Astrocyte (in vitro differentiated cells and primary cell): ENCODE results near the gene TRMT6. TPM values are rescaled to one million over a fixed set of nuclear protein-coding genes. Genes with fewer than 3 reads are reported as not detected.
A peak's percentile ranks its signal among the peaks of the same experiment; 100 is the strongest.

Experiments used
- DNase-seq: peaks from one replicate; pipeline ENCODE4 v3.0.0-alpha.2; 2010; ENCODE audit warnings: low read depth
- FAIRE-seq: peaks from 2 replicates; lab custom pipeline; 2011; peaks lifted over from hg19 to GRCh38; lab: Jason Lieb, UNC
- H2AFZ ChIP-seq: 2 replicates; pipeline ENCODE4 v1.6.0; 2012; ENCODE audit warnings: low read depth, low read length, inconsistent platforms
- H3K27ac ChIP-seq: 2 replicates; pipeline ENCODE4 v1.5.1; 2011; ENCODE audit warnings: low read depth, low read length, inconsistent platforms
- H3K27me3 ChIP-seq: 2 replicates; pipeline ENCODE4 v1.6.0; 2011; ENCODE audit warnings: low read length, inconsistent platforms; ENCODE audit not compliant: insufficient read depth
- H3K36me3 ChIP-seq: 2 replicates; pipeline ENCODE4 v1.5.1; 2011; ENCODE audit warnings: low read length, inconsistent platforms; ENCODE audit not compliant: insufficient read depth
- H3K4me1 ChIP-seq: 2 replicates; pipeline ENCODE4 v1.5.1; 2011; ENCODE audit warnings: low read length, inconsistent platforms; ENCODE audit not compliant: insufficient read depth
- H3K4me2 ChIP-seq: 2 replicates; pipeline ENCODE4 v1.6.0; 2012; ENCODE audit warnings: low read length, inconsistent platforms
- H3K4me3 ChIP-seq: 2 replicates; pipeline ENCODE4 v1.5.1; 2011; ENCODE audit warnings: low read depth, mild to moderate bottlenecking, low read length, inconsistent platforms; ENCODE audit not compliant: insufficient read depth
- H3K79me2 ChIP-seq: 2 replicates; pipeline ENCODE4 v1.6.0; 2012; ENCODE audit warnings: mild to moderate bottlenecking, low read length, inconsistent platforms; ENCODE audit not compliant: insufficient read depth
- H3K9ac ChIP-seq: 2 replicates; pipeline ENCODE4 v1.6.0; 2012; ENCODE audit warnings: mild to moderate bottlenecking, low read length, inconsistent platforms
- H3K9me3 ChIP-seq: 2 replicates; pipeline ENCODE4 v1.5.1; 2012; ENCODE audit warnings: low read depth, mild to moderate bottlenecking, low read length, inconsistent platforms; ENCODE audit not compliant: insufficient read depth
- H4K20me1 ChIP-seq: 2 replicates; pipeline ENCODE4 v1.6.0; 2012; ENCODE audit warnings: low read length, inconsistent platforms; ENCODE audit not compliant: insufficient read depth
- H3K27ac Mint-ChIP-seq: one replicate; pipeline ENCODE4 v1.8.0; 2021; ENCODE audit warnings: mild to moderate bottlenecking, mixed read lengths; ENCODE audit not compliant: unreplicated experiment
- H3K27me3 Mint-ChIP-seq: one replicate; pipeline ENCODE4 v1.8.0; 2021; ENCODE audit warnings: low read depth, mixed read lengths; ENCODE audit not compliant: unreplicated experiment
- H3K36me3 Mint-ChIP-seq: one replicate; pipeline ENCODE4 v1.8.0; 2021; ENCODE audit warnings: low read depth, mixed read lengths; ENCODE audit not compliant: unreplicated experiment
- H3K4me1 Mint-ChIP-seq: one replicate; pipeline ENCODE4 v1.8.0; 2021; ENCODE audit warnings: low read depth, mixed read lengths; ENCODE audit not compliant: unreplicated experiment
- H3K4me3 Mint-ChIP-seq: one replicate; pipeline ENCODE4 v1.8.0; 2021; ENCODE audit warnings: mild to moderate bottlenecking, moderate library complexity, mixed read lengths; ENCODE audit not compliant: unreplicated experiment
- H3K9me3 Mint-ChIP-seq: one replicate; pipeline ENCODE4 v1.8.0; 2021; ENCODE audit warnings: mild to moderate bottlenecking, mixed read lengths; ENCODE audit not compliant: unreplicated experiment
- CTCF ChIP-seq: IDR thresholded peaks from 2 replicates; pipeline ENCODE4 v1.5.1; 2011; ENCODE audit warnings: low read depth, mild to moderate bottlenecking, inconsistent platforms, low read length, moderate library complexity; ENCODE audit not compliant: insufficient read depth
- EZH2 ChIP-seq: IDR thresholded peaks from 2 replicates; pipeline ENCODE4 v1.6.1; 2012; ENCODE audit warnings: mild to moderate bottlenecking, low read length, inconsistent platforms; ENCODE audit not compliant: insufficient read depth
- total RNA-seq: library from RNA; stranded (reverse); gene quantifications from 2 replicates; pipeline ENCODE4 v1.2.1, GENCODE V29; 2021

The TRMT6 gene
- total RNA-seq, 1 donor from 2014 or later, result 14.4 TPM

- Histone ChIP-seq H2AFZ (no peak overlapping the region), H3K4me1 (peaks cover 8% of the 10 kb centered on the region), H3K79me2 (no peaks in the 10 kb centered on the region), H3K4me2 (no peak overlapping the region), H3K9me3 (no peaks in the 10 kb centered on the region), H3K36me3 (no peaks in the 10 kb centered on the region), H3K4me3 (no peak overlapping the region), H3K9ac (no peak overlapping the region), H4K20me1 (no peaks in the 10 kb centered on the region), H3K27ac (no peak overlapping the region), H3K27me3 (peaks cover 11% of the 10 kb centered on the region)
- no peaks in the 10 kb centered on the region for H3K4me1 Mint-ChIP-seq
- no peak for DNase-seq
- no peaks in the 10 kb centered on the region for H3K9me3 Mint-ChIP-seq
- no peak for TF ChIP-seq CTCF
- no peak for TF ChIP-seq EZH2
- no peaks in the 10 kb centered on the region for H3K36me3 Mint-ChIP-seq
- no peak for FAIRE-seq
- no peak overlapping the region for H3K4me3 Mint-ChIP-seq
- no peak overlapping the region for H3K27ac Mint-ChIP-seq
- peaks cover 9% of the 10 kb centered on the region for H3K27me3 Mint-ChIP-seq
These were observed 40.1 kb downstream of the TRMT6 start for GRCh38 chr20:5910186-5910585.

GRCh38 chr20:5908981-5909380, 41.4 kb downstream of the TRMT6 start:
- Mint-ChIP-seq H3K27ac (no peak overlapping the region), H3K9me3 (no peaks in the 10 kb centered on the region), H3K27me3 (peaks cover 14% of the 10 kb centered on the region), H3K4me3 (no peak overlapping the region), H3K36me3 (no peaks in the 10 kb centered on the region), H3K4me1 (no peaks in the 10 kb centered on the region)
- Histone ChIP-seq H3K27ac (no peak overlapping the region), H3K9me3 (no peaks in the 10 kb centered on the region), H3K36me3 (no peaks in the 10 kb centered on the region), H3K9ac (no peak overlapping the region), H3K79me2 (no peaks in the 10 kb centered on the region), H2AFZ (no peak overlapping the region), H4K20me1 (no peaks in the 10 kb centered on the region), H3K4me2 (no peak overlapping the region), H3K27me3 (peaks cover 13% of the 10 kb centered on the region), H3K4me3 (no peak overlapping the region), H3K4me1 (peaks cover 8% of the 10 kb centered on the region)
- no peak for FAIRE-seq
- TF ChIP-seq CTCF, result no peak
- no peak for TF ChIP-seq EZH2
- DNase-seq, result peak; percentile 25

DNA sequence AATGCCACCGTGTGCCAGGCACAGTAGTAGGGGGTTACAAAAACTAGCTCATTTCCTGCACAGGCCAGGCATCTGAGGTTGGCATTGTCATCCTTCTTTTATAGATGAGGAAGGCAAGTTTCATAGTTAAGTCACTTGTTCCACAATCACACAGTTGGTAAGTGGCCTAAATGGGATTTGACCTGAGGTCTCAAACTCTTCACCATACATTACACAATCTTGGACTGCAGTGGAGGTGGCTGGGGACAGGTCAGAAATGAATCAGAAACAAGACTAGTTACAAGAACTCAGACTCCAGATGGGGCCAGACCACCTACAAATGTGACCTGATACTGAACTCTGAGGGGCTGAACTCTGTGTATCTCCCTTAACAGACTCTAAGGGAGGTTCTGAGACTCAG, 49.4 kb downstream of the TRMT6 start:
- H3K4me1 ChIP-seq, result no peaks in the 10 kb centered on the region
- Mint-ChIP-seq H3K4me1 (no peaks in the 10 kb centered on the region), H3K36me3 (no peaks in the 10 kb centered on the region), H3K27ac (no peak overlapping the region), H3K4me3 (no peak overlapping the region), H3K9me3 (peaks cover 5% of the 10 kb centered on the region), H3K27me3 (peaks cover 30% of the 10 kb centered on the region)
- no peaks in the 10 kb centered on the region for H3K79me2 ChIP-seq
- H3K4me2 ChIP-seq, result no peak overlapping the region
- FAIRE-seq (no peak), DNase-seq (no peak)
- no peaks in the 10 kb centered on the region for H3K9me3 ChIP-seq
- H3K9ac ChIP-seq, result no peak overlapping the region
- no peaks in the 10 kb centered on the region for H3K36me3 ChIP-seq
- H4K20me1 ChIP-seq, result no peaks in the 10 kb centered on the region
- H2AFZ ChIP-seq, result no peak overlapping the region
- H3K4me3 ChIP-seq, result no peak overlapping the region
- H3K27me3 ChIP-seq, result peaks cover 15% of the 10 kb centered on the region
- H3K27ac ChIP-seq, result no peak overlapping the region
- TF ChIP-seq EZH2, result no peak
- TF ChIP-seq CTCF, result no peak
